GM12878 (cell line): ENCODE results near the gene RECQL5. TPM values are rescaled to one million over a fixed set of nuclear protein-coding genes. Genes with fewer than 3 reads are reported as not detected.
A peak's percentile ranks its signal among the peaks of the same experiment; 100 is the strongest.

Experiments
- ATAC-seq: fragments of 200-7000 bp; cut with Tn5 transposase; 3 replicates; pipeline ENCODE4 v1.9.1; 2020; ENCODE audit warnings: mild to moderate bottlenecking, moderate library complexity
- BruUV-seq: library from RNA; stranded (reverse); fragments of 400-500 nt; replicated peaks from 2 replicates; lab custom pipeline; 2021; lab: Mats Ljungman, UMichigan
- CTCF ChIA-PET: fragments of 300-600 bp; sonication (Branson Sonifier 250); formaldehyde crosslinking; extraction: SDS; loops from one replicate; lab custom pipeline; 2021; ENCODE audit warnings: inconsistent platforms; lab: Yijun Ruan, JAX
- POLR2A ChIA-PET: fragments of 350-600 bp; formaldehyde crosslinking; extraction: SDS; loops from one replicate; lab custom pipeline; 2021; ENCODE audit warnings: inconsistent platforms; lab: Charles Lee
- RAD21 ChIA-PET: fragments of 300-600 bp; sonication (Branson Sonifier 250); formaldehyde crosslinking; loops from one replicate; lab custom pipeline; 2023; ENCODE audit warnings: antibody characterized with exemption; ENCODE audit not compliant: unreplicated experiment; lab: Charles Lee
- SMC1A ChIA-PET: fragments of 300-600 bp; sonication (Branson Sonifier 250); formaldehyde crosslinking; loops from one replicate; lab custom pipeline; 2023; ENCODE audit not compliant: unreplicated experiment, uncharacterized antibody; lab: Charles Lee
- DNase-seq: peaks from one replicate; pipeline ENCODE4 v3.0.0-alpha.2; 2011; ENCODE audit warnings: low read depth, low spot score
- FAIRE-seq: peaks from 3 replicates; lab custom pipeline; 2011; peaks lifted over from hg19 to GRCh38; lab: Jason Lieb, UNC
- H2AFZ ChIP-seq: 2 replicates; pipeline ENCODE4 v1.6.0; 2011; ENCODE audit warnings: low read depth, low read length, control low read depth; ENCODE audit not compliant: control insufficient read depth
- H3K27ac ChIP-seq: 2 replicates; pipeline ENCODE4 v1.5.1; 2011; ENCODE audit warnings: control low read depth; ENCODE audit not compliant: control insufficient read depth, insufficient read depth
- H3K27me3 ChIP-seq, 2 experiments: replicated peaks in 1 of 2; 2 replicates each; pipeline versions ENCODE4 v1.6.0 to v1.6.1; 2011; ENCODE audit warnings: low read length in 1 of 2; ENCODE audit not compliant: control insufficient read depth in 2 of 2, insufficient read depth in 2 of 2
- H3K36me3 ChIP-seq, 2 experiments: 2 replicates each; pipeline ENCODE4 v1.5.1; 2011; ENCODE audit warnings: low read length in 1 of 2; ENCODE audit not compliant: control insufficient read depth in 2 of 2, insufficient read depth in 2 of 2
- H3K4me1 ChIP-seq: 2 replicates; pipeline ENCODE4 v1.6.1; 2011; ENCODE audit warnings: mild to moderate bottlenecking, low read length, moderate library complexity, mixed read lengths; ENCODE audit not compliant: control insufficient read depth, insufficient read depth
- H3K4me2 ChIP-seq: 2 replicates; pipeline ENCODE4 v1.6.0; 2011; ENCODE audit warnings: control low read depth; ENCODE audit not compliant: control insufficient read depth, insufficient read depth
- H3K4me3 ChIP-seq: fragments of 200-600 bp; sonication (generic); 2 replicates; pipeline ENCODE4 v1.5.1; 2016
- H3K79me2 ChIP-seq: 2 replicates; pipeline ENCODE4 v1.6.0; 2011; ENCODE audit warnings: low read length; ENCODE audit not compliant: control insufficient read depth, insufficient read depth
- H3K9ac ChIP-seq: 2 replicates; pipeline ENCODE4 v1.8.0; 2011; ENCODE audit warnings: low read length, control low read depth, mixed read lengths; ENCODE audit not compliant: control insufficient read depth, insufficient read depth
- H3K9me3 ChIP-seq: replicated peaks from 3 replicates; pipeline ENCODE4 v1.5.1; 2011; ENCODE audit warnings: mild to moderate bottlenecking, low read length; ENCODE audit not compliant: control insufficient read depth, insufficient read depth
- H4K20me1 ChIP-seq: 2 replicates; pipeline ENCODE4 v1.6.0; 2011; ENCODE audit not compliant: control insufficient read depth, insufficient read depth
- ATF2 ChIP-seq: IDR thresholded peaks from 2 replicates; pipeline ENCODE4 v1.6.1; 2012; ENCODE audit warnings: low read length, inconsistent platforms
- BCL3 ChIP-seq: IDR thresholded peaks from 2 replicates; pipeline ENCODE4 v1.6.1; 2011; ENCODE audit warnings: borderline replicate concordance, low read depth, mild to moderate bottlenecking, moderate library complexity, low read length; ENCODE audit not compliant: insufficient read depth, poor library complexity, severe bottlenecking
- BRCA1 ChIP-seq: IDR thresholded peaks from 2 replicates; pipeline ENCODE4 v1.6.1; 2011; ENCODE audit warnings: low read depth, low read length, improper control_type of control experiment
- FOXM1 ChIP-seq: IDR thresholded peaks from 2 replicates; pipeline ENCODE4 v1.6.1; 2012; ENCODE audit warnings: low read depth, mild to moderate bottlenecking, inconsistent platforms, low read length, moderate library complexity
- JUND ChIP-seq: IDR thresholded peaks from 2 replicates; pipeline ENCODE4 v1.6.1; 2012; ENCODE audit warnings: low read depth, mild to moderate bottlenecking, low read length, improper control_type of control experiment, moderate library complexity
- NR2C1 ChIP-seq: fragments of 450-650 bp; IDR thresholded peaks from 2 replicates; pipeline ENCODE4 v1.6.1; 2017; ENCODE audit warnings: antibody characterized with exemption, mild to moderate bottlenecking, moderate library complexity
- TCF7 ChIP-seq: IDR thresholded peaks from 2 replicates; pipeline ENCODE4 v1.6.1; 2014; ENCODE audit warnings: antibody characterized with exemption, borderline replicate concordance
- ZNF592 ChIP-seq: fragments of 450-650 bp; IDR thresholded peaks from 2 replicates; pipeline ENCODE4 v1.6.1; 2017; ENCODE audit warnings: mild to moderate bottlenecking, moderate library complexity
- ZNF622 ChIP-seq: fragments of 450-650 bp; IDR thresholded peaks from 2 replicates; pipeline ENCODE4 v1.6.1; 2017; ENCODE audit warnings: mild to moderate bottlenecking, inconsistent platforms
- WGBS: methylation state at CpG from one replicate; pipeline ENCODE4 v1.1.6; 2016; ENCODE audit warnings: low lambda C conversion rate; ENCODE audit not compliant: insufficient replicate concordance, insufficient coverage; ENCODE audit errors: missing lambda C conversion rate; 5-methylcytosine and 5-hydroxymethylcytosine counted together
- in situ Hi-C: fragments of 300-500 bp; cut with MboI; formaldehyde crosslinking; loops from 9 replicates; pipeline ENCODE4 v1.14.3; 2018; ENCODE audit warnings: mixed read lengths
- intact Hi-C: fragments of 100-400 bp; cut with micrococcal nuclease; formaldehyde crosslinking; loops from one replicate; pipeline ENCODE4 v1.14.2; 2022; ENCODE audit not compliant: unreplicated experiment
- polyA plus RNA-seq, 11 experiments: library from polyadenylated mRNA; depleted of rRNA in 4 of 11; unstranded in 6 of 11; stranded (reverse) in 5 of 11; fragments of >200 nt; fragmentation: Nextera tagmentation in 4 of 11; fragmentation: Illumina TruSeq in 1 of 11; extraction: Ambion mirVana in 4 of 11; extraction: Trizol in 1 of 11; gene quantifications; 1 replicate in 1 of 11; 2 replicates in 10 of 11; pipeline versions ENCODE4 v1.2.1 to v1.2.3, GENCODE V29; 2011 to 2016; ENCODE audit warnings: inconsistent platforms in 2 of 11, missing spikeins in 2 of 11, low read depth in 1 of 11
- total RNA-seq, 4 experiments: library from RNA; depleted of rRNA in 3 of 4; stranded (reverse); fragments of >200 nt in 3 of 4; fragmentation: Illumina TruSeq in 1 of 4; extraction: Trizol in 1 of 4; gene quantifications; 2 replicates each; pipeline versions ENCODE4 v1.2.1 to v1.2.3, GENCODE V29; 2013 to 2021
- TF ChIP-seq, protein P1 (sequence below), 3 experiments: IDR thresholded peaks in 2 of 3; conservative IDR thresholded peaks in 1 of 3; 2 replicates each; pipeline ENCODE4 v1.5.1; 2011; ENCODE audit warnings: low read depth in 3 of 3, low read length in 3 of 3, mild to moderate bottlenecking in 3 of 3, control low read depth in 2 of 3, moderate library complexity in 2 of 3, inconsistent platforms in 1 of 3, mixed read lengths in 1 of 3; ENCODE audit not compliant: control insufficient read depth in 2 of 3, insufficient read depth in 1 of 3; ENCODE audit errors: extremely low read depth in 1 of 3

The RECQL5 gene
- total and polyA plus RNA-seq, 10 of the 15 experiments (the other 5 are each of a cell fraction or from before 2014, with no cell fraction given), result 3.6 to 30.6 (median 20.1) TPM

DNA sequence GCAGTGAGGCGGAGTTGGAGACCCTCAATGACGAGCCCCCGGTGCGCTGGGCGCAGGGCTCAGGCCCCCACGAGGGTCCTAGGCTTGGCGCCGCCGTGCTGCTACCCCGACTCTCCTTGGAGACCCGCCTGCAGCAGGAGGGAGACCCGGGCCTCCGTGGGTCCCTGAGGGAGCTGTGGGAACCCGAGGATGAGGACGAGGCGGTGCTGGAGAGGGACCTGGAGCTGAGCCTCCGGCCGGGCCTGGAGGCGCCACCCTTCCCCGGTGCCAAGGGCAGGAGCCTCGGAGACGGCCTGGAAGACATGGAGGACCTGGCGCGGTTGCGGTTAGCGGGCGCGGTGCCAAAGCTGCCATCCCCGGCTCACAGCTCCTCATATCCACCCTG is 77.0 kb downstream of the RECQL5 start:
- SMC1A ChIA-PET, result no interaction called here
- no TSS peak for BruUV-seq

More for the DNA sequence above, 77.0 kb downstream of the RECQL5 start:
- ATAC-seq (no peak), FAIRE-seq (no peak), DNase-seq (no peak)
- H3K9ac ChIP-seq, result no peak overlapping the region
- H3K27ac ChIP-seq, result no peak overlapping the region
- TF ChIP-seq ZNF592 (no peak), ATF2 (no peak), NR2C1 (no peak), BRCA1 (no peak), ZNF622 (no peak), JUND (no peak), BCL3 (no peak), TCF7 (no peak), FOXM1 (no peak)
- TF ChIP-seq, protein P1, sequence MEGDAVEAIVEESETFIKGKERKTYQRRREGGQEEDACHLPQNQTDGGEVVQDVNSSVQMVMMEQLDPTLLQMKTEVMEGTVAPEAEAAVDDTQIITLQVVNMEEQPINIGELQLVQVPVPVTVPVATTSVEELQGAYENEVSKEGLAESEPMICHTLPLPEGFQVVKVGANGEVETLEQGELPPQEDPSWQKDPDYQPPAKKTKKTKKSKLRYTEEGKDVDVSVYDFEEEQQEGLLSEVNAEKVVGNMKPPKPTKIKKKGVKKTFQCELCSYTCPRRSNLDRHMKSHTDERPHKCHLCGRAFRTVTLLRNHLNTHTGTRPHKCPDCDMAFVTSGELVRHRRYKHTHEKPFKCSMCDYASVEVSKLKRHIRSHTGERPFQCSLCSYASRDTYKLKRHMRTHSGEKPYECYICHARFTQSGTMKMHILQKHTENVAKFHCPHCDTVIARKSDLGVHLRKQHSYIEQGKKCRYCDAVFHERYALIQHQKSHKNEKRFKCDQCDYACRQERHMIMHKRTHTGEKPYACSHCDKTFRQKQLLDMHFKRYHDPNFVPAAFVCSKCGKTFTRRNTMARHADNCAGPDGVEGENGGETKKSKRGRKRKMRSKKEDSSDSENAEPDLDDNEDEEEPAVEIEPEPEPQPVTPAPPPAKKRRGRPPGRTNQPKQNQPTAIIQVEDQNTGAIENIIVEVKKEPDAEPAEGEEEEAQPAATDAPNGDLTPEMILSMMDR (IDR thresholded peaks at IDR 0.05 in 2 of 3, conservative IDR thresholded peaks at IDR 0.05 in 1 of 3; ENCODE audit: control insufficient read depth in 2 of 3, extremely low read depth in 1 of 3, insufficient read depth in 1 of 3, low read depth in 3 of 3, low read length in 3 of 3), result no peak
- CTCF ChIA-PET, result interaction anchor here (0.8 to 3.7 kb wide), 10 partner anchors 12 to 299 kb away, joined by 3 to 20 read pairs (median 4); partner anchors contain the start of gene TSEN54
- no peaks in the 10 kb centered on the region for H4K20me1 ChIP-seq
- H3K9me3 ChIP-seq, result no peaks in the 10 kb centered on the region
- POLR2A ChIA-PET, result interaction anchor here (0.7 kb wide), 1 partner anchor 55 kb away, joined by 3 read pairs; no protein-coding TSS in a partner anchor
- no peaks in the 10 kb centered on the region for H3K36me3 ChIP-seq
- in situ Hi-C loops (loop anchor here (10.0 kb wide), 1 partner anchor 165 kb away; no protein-coding TSS in a partner anchor), intact Hi-C loops (loop anchor here (1.0 to 2.0 kb wide), 2 partner anchors 73 to 164 kb away; partner anchors contain the start of gene TSEN54)
- peaks cover 5 to 9% of the 10 kb centered on the region in 2 experiments for H3K27me3 ChIP-seq
- H2AFZ ChIP-seq, result no peak overlapping the region
- H3K4me1 ChIP-seq, result 0 out of 2 replicates have a peak, but pooled peaks cover 4% of the 10 kb centered on the region
- RAD21 ChIA-PET, result interaction anchor here (1.5 to 1.8 kb wide), 2 partner anchors 74 to 388 kb away, joined by 3 to 4 read pairs; partner anchors contain the start of gene TSEN54
- no peak overlapping the region; the same call in 1 of the 2 replicates for H3K4me3 ChIP-seq
- WGBS, result 78% methylated on average over 29 of the region's 29 CpGs
- H3K4me2 ChIP-seq, result 0 out of 2 replicates have a peak overlapping the region, but pooled peaks have one; percentile 68
- H3K79me2 ChIP-seq, result no peaks in the 10 kb centered on the region
